H9 (cell line): ENCODE measurements around the gene SOBP. TPM values are rescaled to one million over a fixed set of nuclear protein-coding genes. Genes with fewer than 3 reads are reported as not detected.

Source experiments
- DNase-seq: peaks from one replicate; pipeline ENCODE4 v3.0.0-alpha.2; 2017
- H2AFZ ChIP-seq: one replicate; pipeline ENCODE4 v1.6.1; 2013; ENCODE audit warnings: mild to moderate bottlenecking, low read length, control low read depth, moderate library complexity
- H2AK5ac ChIP-seq: 2 replicates; pipeline ENCODE4 v1.6.1; 2013; ENCODE audit warnings: low read length, control low read depth, mixed read lengths; ENCODE audit not compliant: insufficient read length
- H2BK120ac ChIP-seq: one replicate; pipeline ENCODE4 v1.6.1; 2013; ENCODE audit warnings: low read depth, mild to moderate bottlenecking, low read length, control low read depth, inconsistent platforms; ENCODE audit not compliant: poor library complexity, severe bottlenecking
- H2BK12ac ChIP-seq: 2 replicates; pipeline ENCODE4 v1.6.1; 2013; ENCODE audit warnings: low read length, control low read depth, mixed read lengths, low read depth; ENCODE audit not compliant: insufficient read length
- H2BK15ac ChIP-seq: 2 replicates; pipeline ENCODE4 v1.6.1; 2013; ENCODE audit warnings: low read depth, low read length, control low read depth
- H2BK20ac ChIP-seq: one replicate; pipeline ENCODE4 v1.6.1; 2013; ENCODE audit warnings: low read depth, mild to moderate bottlenecking, low read length, control low read depth, inconsistent platforms; ENCODE audit not compliant: poor library complexity, severe bottlenecking
- H2BK5ac ChIP-seq: 2 replicates; pipeline ENCODE4 v1.6.1; 2013; ENCODE audit warnings: low read length, control low read depth, mixed read lengths; ENCODE audit not compliant: insufficient read length
- H3K14ac ChIP-seq: 2 replicates; pipeline ENCODE4 v1.6.1; 2013; ENCODE audit warnings: low read length, control low read depth; ENCODE audit not compliant: insufficient read depth
- H3K18ac ChIP-seq: 2 replicates; pipeline ENCODE4 v1.6.1; 2013; ENCODE audit warnings: low read depth, mild to moderate bottlenecking, mixed read lengths, low read length, control low read depth; ENCODE audit not compliant: insufficient read length
- H3K23ac ChIP-seq: 2 replicates; pipeline ENCODE4 v1.6.1; 2013; ENCODE audit warnings: low read length, control low read depth, mixed read lengths, low read depth; ENCODE audit not compliant: insufficient read length
- H3K23me2 ChIP-seq: 2 replicates; pipeline ENCODE4 v1.6.1; 2013; ENCODE audit warnings: low read depth, mild to moderate bottlenecking, mixed read lengths, low read length, control low read depth; ENCODE audit not compliant: insufficient read length, poor library complexity, severe bottlenecking
- H3K27ac ChIP-seq: 2 replicates; pipeline ENCODE4 v1.5.1; 2013; ENCODE audit warnings: low read length, control low read depth, mixed read lengths, low read depth; ENCODE audit not compliant: insufficient read length
- H3K27me3 ChIP-seq: 2 replicates; pipeline ENCODE4 v1.6.1; 2013; ENCODE audit warnings: low read length, control low read depth, inconsistent platforms; ENCODE audit not compliant: insufficient read depth
- H3K4ac ChIP-seq: 2 replicates; pipeline ENCODE4 v1.6.1; 2013; ENCODE audit warnings: low read depth, mild to moderate bottlenecking, control low read depth, inconsistent platforms, low read length, moderate library complexity
- H3K4me1 ChIP-seq: 2 replicates; pipeline ENCODE4 v1.6.1; 2013; ENCODE audit warnings: low read length, control low read depth, inconsistent platforms; ENCODE audit not compliant: insufficient read depth
- H3K4me2 ChIP-seq: 2 replicates; pipeline ENCODE4 v1.6.1; 2013; ENCODE audit warnings: low read length, control low read depth, mixed read lengths; ENCODE audit not compliant: insufficient read length, insufficient read depth
- H3K56ac ChIP-seq: 2 replicates; pipeline ENCODE4 v1.6.1; 2013; ENCODE audit warnings: low read depth, mild to moderate bottlenecking, mixed read lengths, low read length, control low read depth; ENCODE audit not compliant: insufficient read length
- H3K79me1 ChIP-seq: 2 replicates; pipeline ENCODE4 v1.6.1; 2013; ENCODE audit warnings: low read depth, mild to moderate bottlenecking, moderate library complexity, low read length, control low read depth, inconsistent platforms; ENCODE audit not compliant: insufficient read depth, poor library complexity, severe bottlenecking
- H3K79me2 ChIP-seq: 2 replicates; pipeline ENCODE4 v1.6.1; 2013; ENCODE audit warnings: low read length, control low read depth, inconsistent platforms; ENCODE audit not compliant: insufficient read depth
- H3K9ac ChIP-seq: 2 replicates; pipeline ENCODE4 v1.6.1; 2013; ENCODE audit warnings: low read length, control low read depth, mixed read lengths; ENCODE audit not compliant: insufficient read length; ENCODE audit errors: extremely low read depth
- H3K9me3 ChIP-seq: one replicate; pipeline ENCODE4 v1.6.1; 2013; ENCODE audit warnings: low read depth, low read length, inconsistent platforms; ENCODE audit not compliant: control insufficient read depth
- H3T11ph ChIP-seq: one replicate; pipeline ENCODE4 v1.6.1; 2013; ENCODE audit warnings: mild to moderate bottlenecking, low read length, control low read depth, inconsistent platforms
- H4K20me1 ChIP-seq: one replicate; pipeline ENCODE4 v1.6.1; 2013; ENCODE audit not compliant: control insufficient read depth, insufficient read length, insufficient read depth
- H4K5ac ChIP-seq: 2 replicates; pipeline ENCODE4 v1.6.1; 2013; ENCODE audit warnings: low read depth, mild to moderate bottlenecking, mixed read lengths, low read length, control low read depth; ENCODE audit not compliant: insufficient read length
- H4K8ac ChIP-seq: replicated peaks from 2 replicates; pipeline ENCODE4 v1.6.1; 2013; ENCODE audit warnings: low read length, control low read depth, mixed read lengths, low read depth; ENCODE audit not compliant: insufficient read length
- H4K91ac ChIP-seq: 2 replicates; pipeline ENCODE4 v1.6.1; 2013; ENCODE audit warnings: low read depth, mild to moderate bottlenecking, moderate library complexity, mixed read lengths, low read length, control low read depth; ENCODE audit not compliant: insufficient read length
- H3K27ac Mint-ChIP-seq, 3 experiments: 2 replicates in 2 of 3; 3 replicates in 1 of 3; pipeline ENCODE4 v1.8.0; 2020 to 2021; ENCODE audit warnings: mixed read lengths in 3 of 3, mild to moderate bottlenecking in 1 of 3, moderate library complexity in 1 of 3
- H3K27me3 Mint-ChIP-seq: 2 replicates; pipeline ENCODE4 v1.8.0; 2021; ENCODE audit warnings: low read depth, mild to moderate bottlenecking, moderate library complexity, mixed read lengths
- H3K36me3 Mint-ChIP-seq, 3 experiments: 2 replicates in 2 of 3; 3 replicates in 1 of 3; pipeline ENCODE4 v1.8.0; 2020 to 2021; ENCODE audit warnings: low read depth in 3 of 3, mixed read lengths in 3 of 3; ENCODE audit not compliant: insufficient read depth in 1 of 3
- H3K4me1 Mint-ChIP-seq, 2 experiments: 2 replicates each; pipeline ENCODE4 v1.8.0; 2020; ENCODE audit warnings: mixed read lengths in 2 of 2
- H3K4me3 Mint-ChIP-seq, 2 experiments: 2 replicates in 1 of 2; 3 replicates in 1 of 2; pipeline ENCODE4 v1.8.0; 2020 to 2021; ENCODE audit warnings: mild to moderate bottlenecking in 2 of 2, mixed read lengths in 2 of 2, moderate library complexity in 1 of 2
- H3K9me3 Mint-ChIP-seq, 2 experiments: 2 replicates in 1 of 2; 3 replicates in 1 of 2; pipeline ENCODE4 v1.8.0; 2020; ENCODE audit warnings: mild to moderate bottlenecking in 2 of 2, mixed read lengths in 2 of 2, moderate library complexity in 1 of 2
- WGBS: extraction: QIAGEN DNeasy Blood & Tissue Kit; methylation state at CpG from one replicate; pipeline ENCODE4 v1.1.7; 2013; ENCODE audit warnings: missing lambda C conversion rate, low lambda C conversion rate, mixed read lengths; ENCODE audit not compliant: insufficient read length; ENCODE audit errors: extremely low coverage; 5-methylcytosine and 5-hydroxymethylcytosine counted together
- total RNA-seq: library from RNA; stranded (reverse); gene quantifications from 2 replicates; pipeline ENCODE4 v1.2.1, GENCODE V29; 2021
- TF ChIP-seq, protein P1 (sequence below): fragments of 200-600 bp; sonication (generic); conservative IDR thresholded peaks from 3 replicates; pipeline ENCODE4 v1.8.0; 2021; ENCODE audit warnings: antibody characterized with exemption, mild to moderate bottlenecking

The SOBP gene
- total RNA-seq, 1 experiment from 2014 or later, result 4.3 TPM

DNA sequence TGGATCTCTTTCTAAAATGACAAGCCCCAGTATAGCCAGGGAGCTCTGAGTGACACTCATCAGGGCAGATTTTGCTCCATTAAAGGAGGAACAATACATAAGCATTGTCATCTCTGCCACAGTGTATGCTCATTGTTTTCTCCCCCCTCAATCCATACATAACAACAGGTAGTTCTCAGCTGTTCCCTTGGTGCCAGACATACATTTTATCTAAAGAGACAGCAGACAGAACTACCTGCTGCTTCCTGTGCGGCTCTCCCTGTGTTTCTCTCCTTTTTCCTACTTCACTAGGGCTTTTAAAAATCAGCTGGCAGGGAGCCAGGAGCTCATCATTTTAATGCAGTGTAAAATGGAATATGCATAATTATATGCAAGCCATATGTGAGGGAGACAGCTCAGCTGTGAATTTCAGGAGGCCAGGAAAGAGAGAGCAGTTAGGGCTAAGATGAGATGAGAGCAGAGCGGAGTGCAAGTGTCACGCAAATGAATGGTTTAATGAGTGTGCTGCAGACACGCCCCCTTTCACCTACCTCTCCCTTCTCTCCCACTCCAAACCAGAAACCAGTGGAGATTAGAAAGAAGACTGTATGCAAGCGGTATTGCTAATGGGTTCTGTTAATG is 96.0 kb downstream of the SOBP start:
- TF ChIP-seq, protein P1, sequence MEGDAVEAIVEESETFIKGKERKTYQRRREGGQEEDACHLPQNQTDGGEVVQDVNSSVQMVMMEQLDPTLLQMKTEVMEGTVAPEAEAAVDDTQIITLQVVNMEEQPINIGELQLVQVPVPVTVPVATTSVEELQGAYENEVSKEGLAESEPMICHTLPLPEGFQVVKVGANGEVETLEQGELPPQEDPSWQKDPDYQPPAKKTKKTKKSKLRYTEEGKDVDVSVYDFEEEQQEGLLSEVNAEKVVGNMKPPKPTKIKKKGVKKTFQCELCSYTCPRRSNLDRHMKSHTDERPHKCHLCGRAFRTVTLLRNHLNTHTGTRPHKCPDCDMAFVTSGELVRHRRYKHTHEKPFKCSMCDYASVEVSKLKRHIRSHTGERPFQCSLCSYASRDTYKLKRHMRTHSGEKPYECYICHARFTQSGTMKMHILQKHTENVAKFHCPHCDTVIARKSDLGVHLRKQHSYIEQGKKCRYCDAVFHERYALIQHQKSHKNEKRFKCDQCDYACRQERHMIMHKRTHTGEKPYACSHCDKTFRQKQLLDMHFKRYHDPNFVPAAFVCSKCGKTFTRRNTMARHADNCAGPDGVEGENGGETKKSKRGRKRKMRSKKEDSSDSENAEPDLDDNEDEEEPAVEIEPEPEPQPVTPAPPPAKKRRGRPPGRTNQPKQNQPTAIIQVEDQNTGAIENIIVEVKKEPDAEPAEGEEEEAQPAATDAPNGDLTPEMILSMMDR, result no peak
- Histone ChIP-seq H3K4me1 (0 out of 2 replicates have a peak, but pooled peaks cover 4% of the 10 kb centered on the region), H3T11ph (no peak overlapping the region), H2BK15ac (no peak overlapping the region), H2BK5ac (no peak overlapping the region), H3K9ac (no peak overlapping the region), H3K56ac (no peak overlapping the region), H3K14ac (no peak overlapping the region), H3K18ac (no peak overlapping the region), H3K27me3 (no peaks in the 10 kb centered on the region), H4K91ac (no peak overlapping the region), H3K27ac (no peak overlapping the region), H3K79me1 (no peaks in the 10 kb centered on the region), H3K4me2 (no peak overlapping the region), H2BK120ac (no peak overlapping the region), H4K5ac (no peak overlapping the region), H2BK12ac (no peak overlapping the region), H3K79me2 (no peaks in the 10 kb centered on the region), H2BK20ac (no peak overlapping the region), H3K9me3 (no peaks in the 10 kb centered on the region), H3K23me2 (no peaks in the 10 kb centered on the region), H4K8ac (no peak overlapping the region), H4K20me1 (no peaks in the 10 kb centered on the region), H3K23ac (no peak overlapping the region), H2AFZ (no peak overlapping the region), H3K4ac (no peak overlapping the region), H2AK5ac (no peak overlapping the region)
- Mint-ChIP-seq H3K4me3 (no peak overlapping the region), H3K27me3 (no peaks in the 10 kb centered on the region), H3K27ac (no peak overlapping the region), H3K9me3 (no peaks in the 10 kb centered on the region), H3K4me1 (peaks cover 28 to 37% of the 10 kb centered on the region in 2 experiments), H3K36me3 (no peaks in the 10 kb centered on the region)
- DNase-seq, result no peak
- no CpG with 5 or more reads among the region's 5 CpGs for WGBS
